Astrocyte (in vitro differentiated cells and primary cell): ENCODE data around the gene ZNF324B.

Source experiments
- EZH2 ChIP-seq: IDR thresholded peaks from 2 replicates; pipeline ENCODE4 v1.6.1; 2012; ENCODE audit warnings: mild to moderate bottlenecking, low read length, inconsistent platforms; ENCODE audit not compliant: insufficient read depth
- TF ChIP-seq, protein P1 (sequence below): IDR thresholded peaks from 2 replicates; pipeline ENCODE4 v1.5.1; 2011; ENCODE audit warnings: low read depth, mild to moderate bottlenecking, inconsistent platforms, low read length, moderate library complexity; ENCODE audit not compliant: insufficient read depth

DNA sequence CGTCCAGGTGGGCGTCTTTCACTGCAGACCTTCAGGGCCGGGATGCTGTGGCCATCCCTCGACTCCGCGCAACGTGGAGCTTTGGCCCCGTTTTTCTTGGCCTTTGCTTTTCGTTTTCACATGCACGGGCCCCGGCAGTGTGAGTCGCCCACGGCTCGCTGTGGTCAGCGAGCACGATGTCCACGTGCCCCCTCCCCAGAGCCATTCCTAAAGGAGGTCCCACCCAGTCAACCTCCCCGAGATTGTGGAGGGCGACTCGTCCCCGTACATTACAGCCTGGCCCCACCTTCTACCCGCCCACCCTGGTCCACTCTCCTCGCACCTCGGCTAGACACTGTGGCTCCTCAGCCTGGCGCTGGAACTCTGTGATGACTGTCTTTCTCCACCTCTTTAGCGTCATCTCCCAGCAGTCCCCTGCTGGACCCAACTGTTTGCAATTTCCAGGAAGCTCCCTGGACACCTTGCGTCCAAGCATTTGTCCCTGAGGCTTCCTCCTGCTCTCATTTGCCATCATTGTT is 25.1 kb downstream of the ZNF324B start:
- TF ChIP-seq, protein P1, sequence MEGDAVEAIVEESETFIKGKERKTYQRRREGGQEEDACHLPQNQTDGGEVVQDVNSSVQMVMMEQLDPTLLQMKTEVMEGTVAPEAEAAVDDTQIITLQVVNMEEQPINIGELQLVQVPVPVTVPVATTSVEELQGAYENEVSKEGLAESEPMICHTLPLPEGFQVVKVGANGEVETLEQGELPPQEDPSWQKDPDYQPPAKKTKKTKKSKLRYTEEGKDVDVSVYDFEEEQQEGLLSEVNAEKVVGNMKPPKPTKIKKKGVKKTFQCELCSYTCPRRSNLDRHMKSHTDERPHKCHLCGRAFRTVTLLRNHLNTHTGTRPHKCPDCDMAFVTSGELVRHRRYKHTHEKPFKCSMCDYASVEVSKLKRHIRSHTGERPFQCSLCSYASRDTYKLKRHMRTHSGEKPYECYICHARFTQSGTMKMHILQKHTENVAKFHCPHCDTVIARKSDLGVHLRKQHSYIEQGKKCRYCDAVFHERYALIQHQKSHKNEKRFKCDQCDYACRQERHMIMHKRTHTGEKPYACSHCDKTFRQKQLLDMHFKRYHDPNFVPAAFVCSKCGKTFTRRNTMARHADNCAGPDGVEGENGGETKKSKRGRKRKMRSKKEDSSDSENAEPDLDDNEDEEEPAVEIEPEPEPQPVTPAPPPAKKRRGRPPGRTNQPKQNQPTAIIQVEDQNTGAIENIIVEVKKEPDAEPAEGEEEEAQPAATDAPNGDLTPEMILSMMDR: no peak
- TF ChIP-seq EZH2: no peak
